GM19043 (cell line): ENCODE results near the gene ABCA4.

Source experiments
- ATAC-seq: cut with Tn5 transposase; IDR thresholded peaks from one replicate; pipeline ENCODE4 v1.9.1; 2021; ENCODE audit warnings: low read depth; ENCODE audit not compliant: unreplicated experiment

Gene ABCA4

GRCh38 chr1:94084547-94084946 lies 36.4 kb downstream of the ABCA4 start:
- no peak for ATAC-seq

- ATAC-seq = no peak
These were observed 36.9 kb downstream of the ABCA4 start for GRCh38 chr1:94084085-94084484.

- ATAC-seq = no peak
These were observed 37.3 kb downstream of the ABCA4 start for GRCh38 chr1:94083681-94084080.

GRCh38 chr1:94081566-94082344 lies 39.2 kb downstream of the ABCA4 start:
- ATAC-seq = no peak

- ATAC-seq = no peak
These were observed 41.0 kb downstream of the ABCA4 start for GRCh38 chr1:94079989-94080388.

- no peak for ATAC-seq
These were observed 41.6 kb downstream of the ABCA4 start for GRCh38 chr1:94079080-94079940.

GRCh38 chr1:94072840-94073522 lies 48.0 kb downstream of the ABCA4 start:
- ATAC-seq = no peak

- no peak for ATAC-seq
These were observed 49.0 kb downstream of the ABCA4 start for GRCh38 chr1:94071976-94072375.

GRCh38 chr1:94071391-94071790 lies 49.6 kb downstream of the ABCA4 start:
- no peak for ATAC-seq

- ATAC-seq = no peak
These were observed 50.1 kb downstream of the ABCA4 start for GRCh38 chr1:94070865-94071264.

GRCh38 chr1:94069919-94070285 lies 51.0 kb downstream of the ABCA4 start:
- no peak for ATAC-seq

GRCh38 chr1:94068999-94069918 lies 51.7 kb downstream of the ABCA4 start:
- ATAC-seq = no peak

- no peak for ATAC-seq
These were observed 52.6 kb downstream of the ABCA4 start for GRCh38 chr1:94068096-94068998.

- ATAC-seq = no peak
These were observed 53.8 kb downstream of the ABCA4 start for GRCh38 chr1:94067196-94067595.

- ATAC-seq = no peak
These were observed 57.6 kb downstream of the ABCA4 start for GRCh38 chr1:94063379-94063778.

- ATAC-seq = peak; percentile 89
These were observed 59.2 kb downstream of the ABCA4 start for GRCh38 chr1:94061513-94062443.

- no peak for ATAC-seq
These were observed 60.2 kb downstream of the ABCA4 start for GRCh38 chr1:94060720-94061119.

- no peak for ATAC-seq
These were observed 62.2 kb downstream of the ABCA4 start for GRCh38 chr1:94058766-94059165.
